ENCODE data around the gene RFTN1.

Gene RFTN1

GRCh38 chr3:16468002-16468335 is 45.5 kb downstream of the RFTN1 start:
- peaks cover 0 to 62% (median 17%) of the 10 kb centered on the region in 4 donors for H3K4me1 ChIP-seq
- H3K27ac ChIP-seq: peak overlapping the region; percentile 50 to 67
- no peak overlapping the region for H3K4me3 ChIP-seq
- TF ChIP-seq, protein P1, sequence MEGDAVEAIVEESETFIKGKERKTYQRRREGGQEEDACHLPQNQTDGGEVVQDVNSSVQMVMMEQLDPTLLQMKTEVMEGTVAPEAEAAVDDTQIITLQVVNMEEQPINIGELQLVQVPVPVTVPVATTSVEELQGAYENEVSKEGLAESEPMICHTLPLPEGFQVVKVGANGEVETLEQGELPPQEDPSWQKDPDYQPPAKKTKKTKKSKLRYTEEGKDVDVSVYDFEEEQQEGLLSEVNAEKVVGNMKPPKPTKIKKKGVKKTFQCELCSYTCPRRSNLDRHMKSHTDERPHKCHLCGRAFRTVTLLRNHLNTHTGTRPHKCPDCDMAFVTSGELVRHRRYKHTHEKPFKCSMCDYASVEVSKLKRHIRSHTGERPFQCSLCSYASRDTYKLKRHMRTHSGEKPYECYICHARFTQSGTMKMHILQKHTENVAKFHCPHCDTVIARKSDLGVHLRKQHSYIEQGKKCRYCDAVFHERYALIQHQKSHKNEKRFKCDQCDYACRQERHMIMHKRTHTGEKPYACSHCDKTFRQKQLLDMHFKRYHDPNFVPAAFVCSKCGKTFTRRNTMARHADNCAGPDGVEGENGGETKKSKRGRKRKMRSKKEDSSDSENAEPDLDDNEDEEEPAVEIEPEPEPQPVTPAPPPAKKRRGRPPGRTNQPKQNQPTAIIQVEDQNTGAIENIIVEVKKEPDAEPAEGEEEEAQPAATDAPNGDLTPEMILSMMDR (IDR thresholded peaks at IDR 0.05): no peak
- intact Hi-C loops (cut with DNase I; ENCODE audit: low total_unique reads): no loop called here
- H3K9me3 ChIP-seq: peaks cover 0 to 15% (median 0%) of the 10 kb centered on the region in 3 donors
- H3K27me3 ChIP-seq: no peaks in the 10 kb centered on the region
- DNase-seq: no peak
- H3K36me3 ChIP-seq: peaks cover 0 to 15% (median 5%) of the 10 kb centered on the region in 3 donors

DNA sequence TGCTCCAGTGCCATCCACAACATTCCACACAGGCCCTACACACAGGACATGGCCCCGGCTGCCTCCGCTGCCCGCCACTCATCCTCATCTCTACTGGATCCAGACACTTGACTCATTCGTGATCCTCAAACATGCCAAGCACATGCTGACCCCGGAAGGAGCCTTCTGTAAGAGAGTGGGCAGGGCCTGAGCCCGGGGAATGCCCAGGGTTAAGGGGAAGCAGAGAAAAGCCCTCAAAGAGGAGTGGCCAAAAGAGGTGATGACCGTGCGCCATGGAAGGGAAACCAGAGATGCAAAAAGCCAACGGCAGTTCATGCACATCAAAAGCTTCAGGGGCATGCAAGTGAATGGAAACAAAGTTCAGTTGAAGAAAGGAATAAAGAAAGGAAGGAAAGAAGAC is 46.1 kb downstream of the RFTN1 start:
- no peak for DNase-seq
- intact Hi-C loops (cut with DNase I; ENCODE audit: low total_unique reads): no loop called here
- peak overlapping the region; percentile 50 to 67 for H3K27ac ChIP-seq
- no peaks in the 10 kb centered on the region for H3K27me3 ChIP-seq
- H3K4me3 ChIP-seq: no peak overlapping the region
- peaks cover 0 to 15% (median 5%) of the 10 kb centered on the region in 3 donors for H3K36me3 ChIP-seq
- peaks cover 0 to 63% (median 17%) of the 10 kb centered on the region in 4 donors for H3K4me1 ChIP-seq
- H3K9me3 ChIP-seq: peaks cover 0 to 15% (median 0%) of the 10 kb centered on the region in 3 donors
- TF ChIP-seq, protein P1 (IDR thresholded peaks at IDR 0.05): no peak

DNA sequence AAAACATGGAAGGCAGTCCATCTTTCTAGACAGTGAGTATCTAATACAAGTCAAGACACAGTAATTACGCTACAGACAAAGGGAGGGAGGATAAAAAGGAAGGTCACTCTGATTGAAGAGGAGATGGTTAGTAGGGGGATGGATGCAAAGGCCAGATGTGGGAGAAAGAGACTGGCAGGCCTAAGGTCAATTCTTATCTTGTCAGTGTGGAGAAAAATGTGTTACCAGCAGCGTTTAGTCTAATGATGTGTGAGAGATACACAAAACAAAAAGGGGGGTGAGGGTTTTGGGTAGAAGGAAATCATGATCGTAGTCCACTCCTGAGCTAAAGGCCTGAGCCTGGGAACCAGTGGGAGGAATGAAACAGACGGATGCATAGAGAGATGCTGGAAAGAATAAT is 46.7 kb downstream of the RFTN1 start:
- Histone ChIP-seq H3K4me3 (no peak overlapping the region), H3K36me3 (peaks cover 0 to 14% (median 2%) of the 10 kb centered on the region in 3 donors), H3K4me1 (peaks cover 0 to 65% (median 17%) of the 10 kb centered on the region in 4 donors), H3K27ac (peak overlapping the region in 1 of 2 donors; percentile 67), H3K27me3 (no peaks in the 10 kb centered on the region), H3K9me3 (peaks cover 0 to 15% (median 0%) of the 10 kb centered on the region in 3 donors)
- no peak for DNase-seq
- TF ChIP-seq, protein P1 (IDR thresholded peaks at IDR 0.05): no peak
- intact Hi-C loops (cut with DNase I; ENCODE audit: low total_unique reads): no loop called here

DNA sequence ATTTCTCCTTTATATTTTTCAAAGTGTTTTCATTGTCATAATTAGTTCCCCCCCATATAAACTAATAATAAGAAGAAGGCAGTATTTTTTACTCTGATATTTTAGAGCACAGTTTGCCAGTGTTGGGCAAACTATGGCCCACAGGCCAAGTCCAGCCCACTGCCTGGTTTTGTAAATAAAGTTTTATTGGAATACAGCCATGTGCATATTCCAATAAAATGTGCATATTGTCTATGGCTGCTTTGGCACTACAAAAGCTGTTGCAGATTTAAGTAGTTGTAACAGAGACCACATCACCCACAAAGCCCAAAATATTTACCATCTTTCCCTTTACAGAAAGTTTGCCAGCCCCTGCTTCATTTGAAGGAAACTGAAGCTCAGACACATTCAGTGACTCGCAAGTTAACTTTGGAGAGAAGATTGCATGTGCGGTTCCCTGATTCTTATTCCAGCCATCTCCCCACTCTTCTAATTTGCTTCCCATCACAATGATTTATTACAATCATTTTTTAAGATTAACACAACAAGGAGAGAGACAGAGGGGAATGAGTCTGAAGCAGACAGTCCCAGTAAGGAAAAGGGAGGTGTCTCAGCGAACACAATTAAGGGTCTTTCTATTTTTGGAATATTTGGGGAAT is 48.9 kb downstream of the RFTN1 start:
- Histone ChIP-seq H3K27me3 (no peaks in the 10 kb centered on the region), H3K9me3 (no peaks in the 10 kb centered on the region), H3K36me3 (no peaks in the 10 kb centered on the region), H3K27ac (peak overlapping the region; percentile 42 to 65), H3K4me1 (peaks cover 0 to 62% (median 16%) of the 10 kb centered on the region in 4 donors), H3K4me3 (no peak overlapping the region)
- TF ChIP-seq, protein P1 (IDR thresholded peaks at IDR 0.05): no peak
- intact Hi-C loops (cut with DNase I; ENCODE audit: low total_unique reads): no loop called here
- no peak for DNase-seq

GRCh38 chr3:16463914-16464313 is 49.6 kb downstream of the RFTN1 start:
- H3K4me1 ChIP-seq: peaks cover 0 to 55% (median 13%) of the 10 kb centered on the region in 4 donors
- H3K27ac ChIP-seq: peak overlapping the region; percentile 42 to 65
- no peaks in the 10 kb centered on the region for H3K9me3 ChIP-seq
- TF ChIP-seq, protein P1 (IDR thresholded peaks at IDR 0.05): no peak
- intact Hi-C loops (cut with DNase I; ENCODE audit: low total_unique reads): no loop called here
- H3K4me3 ChIP-seq: no peak overlapping the region
- H3K36me3 ChIP-seq: no peaks in the 10 kb centered on the region
- H3K27me3 ChIP-seq: no peaks in the 10 kb centered on the region
- DNase-seq: no peak

Data from tibial artery (tissue), 4 donors.